IMR-90 (cell line): ENCODE results near the gene PUM2. TPM values are rescaled to one million over a fixed set of nuclear protein-coding genes. Genes with fewer than 3 reads are reported as not detected.

Source experiments
- ATAC-seq: fragments of 200-7000 bp; cut with Tn5 transposase; 2 replicates; pipeline ENCODE4 v1.9.1; 2020; ENCODE audit warnings: low read depth, mild to moderate bottlenecking, moderate library complexity
- BruUV-seq: library from RNA; stranded (reverse); fragments of 400-500 nt; replicated peaks from 2 replicates; lab custom pipeline; 2021; lab: Mats Ljungman, UMichigan
- CTCF ChIA-PET: fragments of 300-600 bp; formaldehyde crosslinking; extraction: SDS; loops from one replicate; lab custom pipeline; 2021; ENCODE audit warnings: antibody characterized with exemption; lab: Yijun Ruan, JAX
- POLR2A ChIA-PET: fragments of 300-600 bp; sonication (Branson Sonifier 250); formaldehyde crosslinking; loops from one replicate; lab custom pipeline; 2022; ENCODE audit warnings: antibody characterized with exemption; ENCODE audit not compliant: unreplicated experiment; lab: Charles Lee
- DNase-seq: peaks from one replicate; pipeline ENCODE4 v3.0.0; 2013
- H2AFZ ChIP-seq: replicated peaks from 2 replicates; pipeline ENCODE3; 2013; ENCODE audit warnings: low read length, mild to moderate bottlenecking; ENCODE audit not compliant: poor library complexity
- H2AK5ac ChIP-seq: 2 replicates; pipeline ENCODE4 v1.6.1; 2013; ENCODE audit warnings: low read depth, low read length, inconsistent platforms
- H2AK9ac ChIP-seq: replicated peaks from 2 replicates; pipeline ENCODE3; 2013; ENCODE audit warnings: mild to moderate bottlenecking, low read depth, low read length, moderate library complexity; ENCODE audit not compliant: poor library complexity
- H2BK120ac ChIP-seq: 2 replicates; pipeline ENCODE4 v1.6.1; 2013; ENCODE audit warnings: low read depth, low read length, inconsistent platforms
- H2BK15ac ChIP-seq: 3 replicates; pipeline ENCODE4 v1.6.1; 2013; ENCODE audit warnings: low read depth, low read length, inconsistent platforms
- H2BK20ac ChIP-seq: 2 replicates; pipeline ENCODE4 v1.6.1; 2013; ENCODE audit warnings: low read depth, mild to moderate bottlenecking, inconsistent platforms, low read length, moderate library complexity
- H2BK5ac ChIP-seq: 2 replicates; pipeline ENCODE4 v1.6.1; 2013; ENCODE audit warnings: mild to moderate bottlenecking, low read depth, low read length, inconsistent platforms; ENCODE audit not compliant: poor library complexity, severe bottlenecking
- H3K14ac ChIP-seq: replicated peaks from 2 replicates; pipeline ENCODE4 v1.6.1; 2013; ENCODE audit warnings: low read depth, low read length, inconsistent platforms
- H3K18ac ChIP-seq: 2 replicates; pipeline ENCODE4 v1.6.1; 2013; ENCODE audit warnings: low read depth, low read length, control low read depth
- H3K23ac ChIP-seq: 2 replicates; pipeline ENCODE4 v1.6.1; 2013; ENCODE audit warnings: low read depth, low read length, inconsistent platforms
- H3K27ac ChIP-seq: 2 replicates; pipeline ENCODE4 v1.5.1; 2013; ENCODE audit warnings: mild to moderate bottlenecking, control low read depth, low read length; ENCODE audit not compliant: insufficient read depth
- H3K27me3 ChIP-seq: 2 replicates; pipeline ENCODE4 v1.6.1; 2013; ENCODE audit warnings: low read length; ENCODE audit not compliant: control insufficient read depth, insufficient read depth
- H3K36me3 ChIP-seq: 2 replicates; pipeline ENCODE4 v1.6.1; 2013; ENCODE audit warnings: low read length, mixed read lengths; ENCODE audit not compliant: control insufficient read depth, insufficient read depth
- H3K4ac ChIP-seq: 2 replicates; pipeline ENCODE4 v1.6.1; 2013; ENCODE audit warnings: low read depth, low read length, inconsistent platforms
- H3K4me1 ChIP-seq: 2 replicates; pipeline ENCODE4 v1.6.1; 2013; ENCODE audit warnings: low read length, mixed read lengths; ENCODE audit not compliant: control insufficient read depth, insufficient read depth
- H3K4me2 ChIP-seq: 2 replicates; pipeline ENCODE4 v1.6.1; 2013; ENCODE audit warnings: low read depth, mild to moderate bottlenecking, control low read depth, low read length, moderate library complexity
- H3K4me3 ChIP-seq: 2 replicates; pipeline ENCODE4 v1.5.1; 2013; ENCODE audit warnings: low read depth, mild to moderate bottlenecking, control low read depth, low read length, moderate library complexity; ENCODE audit not compliant: insufficient read depth
- H3K56ac ChIP-seq: 2 replicates; pipeline ENCODE4 v1.6.1; 2013; ENCODE audit warnings: low read length, inconsistent platforms; ENCODE audit not compliant: insufficient read depth; ENCODE audit errors: extremely low read depth
- H3K79me1 ChIP-seq, 2 experiments: 2 replicates each; pipeline ENCODE4 v1.6.1; 2013; ENCODE audit warnings: low read length in 2 of 2, inconsistent platforms in 1 of 2, low read depth in 1 of 2
- H3K9ac ChIP-seq: 2 replicates; pipeline ENCODE4 v1.6.1; 2013; ENCODE audit warnings: low read depth, low read length, control low read depth
- H3K9me1 ChIP-seq: 2 replicates; pipeline ENCODE4 v1.6.1; 2013; ENCODE audit warnings: low read length, inconsistent platforms; ENCODE audit not compliant: insufficient read depth
- H3K9me3 ChIP-seq: 2 replicates; pipeline ENCODE4 v1.6.1; 2013; ENCODE audit warnings: low read length; ENCODE audit not compliant: control insufficient read depth, insufficient read depth
- H4K20me1 ChIP-seq: 2 replicates; pipeline ENCODE4 v1.6.1; 2013; ENCODE audit warnings: low read length, inconsistent platforms; ENCODE audit not compliant: insufficient read depth
- H4K5ac ChIP-seq: 2 replicates; pipeline ENCODE4 v1.6.1; 2013; ENCODE audit warnings: mild to moderate bottlenecking, low read depth, low read length, control low read depth
- H4K8ac ChIP-seq, 2 experiments: 2 replicates each; pipeline ENCODE4 v1.6.1; 2013; ENCODE audit warnings: low read depth in 2 of 2, low read length in 2 of 2, control low read depth in 1 of 2, inconsistent platforms in 1 of 2
- H4K91ac ChIP-seq: 2 replicates; pipeline ENCODE4 v1.6.1; 2013; ENCODE audit warnings: low read depth, low read length, inconsistent platforms; ENCODE audit not compliant: insufficient read depth
- FOS ChIP-seq: fragments of 150-350 bp; IDR thresholded peaks from 2 replicates; pipeline ENCODE4 v1.6.1; 2016; ENCODE audit warnings: low read depth, low read length
- MAZ ChIP-seq: IDR thresholded peaks from 2 replicates; pipeline ENCODE4 v1.6.1; 2012; ENCODE audit warnings: low read depth, mild to moderate bottlenecking, low read length, improper control_type of control experiment, moderate library complexity, borderline replicate concordance
- USF2 ChIP-seq: fragments of 150-350 bp; IDR thresholded peaks from 2 replicates; pipeline ENCODE4 v1.6.1; 2017; ENCODE audit warnings: mild to moderate bottlenecking, antibody characterized with exemption, low read length, low read depth
- WGBS, 2 experiments: methylation state at CpG; one replicate each; pipeline versions ENCODE4 v1.1.5 to v1.1.7; 2013; ENCODE audit warnings: missing lambda C conversion rate in 2 of 2; ENCODE audit not compliant: insufficient read length in 1 of 2; ENCODE audit errors: extremely low coverage in 2 of 2; 5-methylcytosine and 5-hydroxymethylcytosine counted together
- dilution Hi-C: fragments of 300-500 bp; cut with HindIII; formaldehyde crosslinking; loops from one replicate; pipeline ENCODE4 v1.14.3; 2018; ENCODE audit warnings: low sequenced_read_pairs; ENCODE audit not compliant: unreplicated experiment
- in situ Hi-C: fragments of 300-500 bp; cut with MboI; formaldehyde crosslinking; loops from 3 replicates; pipeline ENCODE4 v1.14.3; 2019; ENCODE audit warnings: low sequenced_read_pairs, inconsistent platforms, mixed read lengths
- intact Hi-C: fragments of 100-400 bp; cut with micrococcal nuclease; formaldehyde crosslinking; loops from 2 replicates; pipeline ENCODE4 v1.10.0; 2022
- polyA plus RNA-seq, 3 experiments: library from polyadenylated mRNA; depleted of rRNA; stranded (reverse); fragments of >200 nt; gene quantifications; 2 replicates each; pipeline ENCODE4 v1.2.3, GENCODE V29; 2012; ENCODE audit warnings: low replicate concordance in 1 of 3
- total RNA-seq: library from RNA; depleted of rRNA; stranded (reverse); fragments of >200 nt; gene quantifications from 2 replicates; pipeline ENCODE4 v1.2.3, GENCODE V29; 2012

PUM2 gene
- total and polyA plus RNA-seq, 2 of the 4 experiments (the other 2 are of a cell fraction) = 18.8 to 38.4 TPM

DNA sequence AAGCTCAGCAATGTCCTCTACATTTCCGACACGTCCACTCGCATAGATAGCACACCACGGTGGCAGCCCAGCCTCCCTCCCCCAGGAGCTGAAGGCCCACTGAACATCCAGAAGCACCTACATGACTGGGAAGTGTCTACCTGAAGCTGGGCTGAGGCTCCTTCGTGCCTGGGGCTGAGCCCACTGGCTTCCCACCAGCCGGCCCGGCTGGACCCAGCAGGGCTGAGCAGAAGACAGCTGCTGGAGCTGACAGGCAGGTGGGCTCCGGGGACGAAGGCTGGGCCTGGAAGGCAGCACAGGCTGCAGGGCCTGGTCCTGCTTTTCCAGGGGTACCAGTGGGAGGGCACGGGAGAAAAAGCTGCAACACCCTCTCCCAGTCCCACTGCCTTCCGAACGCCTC is 139.2 kb downstream of the PUM2 start:
- Histone ChIP-seq H4K91ac (no peak overlapping the region), H2BK120ac (no peak overlapping the region), H2BK5ac (no peak overlapping the region), H3K4me2 (no peak overlapping the region), H3K4ac (no peak overlapping the region; the same call in 1 of the 2 replicates), H3K36me3 (no peaks in the 10 kb centered on the region), H3K9me1 (peaks cover 8% of the 10 kb centered on the region; the same call in 1 of the 2 replicates), H3K56ac (no peak overlapping the region), H3K14ac (no peak overlapping the region), H3K27me3 (no peaks in the 10 kb centered on the region), H4K20me1 (0 out of 2 replicates have a peak, but pooled peaks cover 3% of the 10 kb centered on the region), H3K23ac (no peak overlapping the region), H3K4me1 (peaks cover 16% of the 10 kb centered on the region), H3K27ac (no peak overlapping the region), H3K9me3 (no peaks in the 10 kb centered on the region), H2AK9ac (no peak overlapping the region), H2AFZ (no peak overlapping the region), H3K79me1 (peaks cover 0 to 12% of the 10 kb centered on the region in 2 experiments; a peak in 2 of 4 replicates), H3K18ac (no peak overlapping the region), H2BK15ac (no peak overlapping the region), H4K8ac (no peak overlapping the region; a peak in 1 of 4 replicates), H2AK5ac (no peak overlapping the region), H3K4me3 (no peak overlapping the region), H3K9ac (no peak overlapping the region), H2BK20ac (no peak overlapping the region), H4K5ac (no peak overlapping the region)
- ATAC-seq (no peak), DNase-seq (no peak)
- no TSS peak for BruUV-seq
- POLR2A ChIA-PET = no interaction called here
- WGBS, 2 experiments = 96% methylated on average over 5 of the region's 12 CpGs; no CpG with 5 or more reads in 1 of the 2 experiments
- no peak for TF ChIP-seq MAZ
- no peak for TF ChIP-seq FOS
- TF ChIP-seq USF2 = no peak
- CTCF ChIA-PET = no interaction called here
- intact Hi-C loops = no loop called here
- dilution Hi-C loops = no loop called here
- in situ Hi-C loops = no loop called here
